Activated CD4-positive, alpha-beta T cell treated with anti-CD3 and anti-CD28 coated beads for 1 hour (primary cell): ENCODE results near the gene CNTNAP2.

Experiments
- DNase-seq: peaks from one replicate; pipeline ENCODE4 v3.0.0-alpha.2; 2020

Gene CNTNAP2

GRCh38 chr7:146922782-146923181 is 806.2 kb downstream of the CNTNAP2 start:
- DNase-seq, result no peak

- DNase-seq, result no peak
These were observed 810.2 kb downstream of the CNTNAP2 start for GRCh38 chr7:146926841-146927240.

- DNase-seq, result no peak
These were observed 821.2 kb downstream of the CNTNAP2 start for GRCh38 chr7:146937836-146938235.

GRCh38 chr7:146943483-146943882 is 826.9 kb downstream of the CNTNAP2 start:
- no peak for DNase-seq

- DNase-seq, result no peak
These were observed 832.1 kb downstream of the CNTNAP2 start for GRCh38 chr7:146948703-146949102.

- no peak for DNase-seq
These were observed 839.7 kb downstream of the CNTNAP2 start for GRCh38 chr7:146956321-146956720.

GRCh38 chr7:146956853-146957252 is 840.3 kb downstream of the CNTNAP2 start:
- DNase-seq, result no peak

- DNase-seq, result no peak
These were observed 844.3 kb downstream of the CNTNAP2 start for GRCh38 chr7:146960773-146961391.

- no peak for DNase-seq
These were observed 845.0 kb downstream of the CNTNAP2 start for GRCh38 chr7:146961617-146962016.

- DNase-seq, result no peak
These were observed 849.7 kb downstream of the CNTNAP2 start for GRCh38 chr7:146966274-146966673.

- DNase-seq, result no peak
These were observed 865.9 kb downstream of the CNTNAP2 start for GRCh38 chr7:146982482-146982881.

- no peak for DNase-seq
These were observed 875.0 kb downstream of the CNTNAP2 start for GRCh38 chr7:146991596-146991995.

- no peak for DNase-seq
These were observed 877.2 kb downstream of the CNTNAP2 start for GRCh38 chr7:146993764-146994163.

GRCh38 chr7:147008530-147008929 is 891.9 kb downstream of the CNTNAP2 start:
- no peak for DNase-seq

- DNase-seq, result no peak
These were observed 896.1 kb downstream of the CNTNAP2 start for GRCh38 chr7:147012666-147013065.

GRCh38 chr7:147013825-147014224 is 897.2 kb downstream of the CNTNAP2 start:
- no peak for DNase-seq

- no peak for DNase-seq
These were observed 897.8 kb downstream of the CNTNAP2 start for GRCh38 chr7:147014286-147014955.

GRCh38 chr7:147015999-147016398 is 899.4 kb downstream of the CNTNAP2 start:
- no peak for DNase-seq

GRCh38 chr7:147022056-147022455 is 905.5 kb downstream of the CNTNAP2 start:
- DNase-seq, result no peak

GRCh38 chr7:147023440-147023839 is 906.8 kb downstream of the CNTNAP2 start:
- no peak for DNase-seq

GRCh38 chr7:147029953-147030352 is 913.4 kb downstream of the CNTNAP2 start:
- no peak for DNase-seq

GRCh38 chr7:147033641-147034040 is 917.0 kb downstream of the CNTNAP2 start:
- no peak for DNase-seq

- no peak for DNase-seq
These were observed 924.8 kb downstream of the CNTNAP2 start for GRCh38 chr7:147041438-147041837.

- no peak for DNase-seq
These were observed 928.3 kb downstream of the CNTNAP2 start for GRCh38 chr7:147044941-147045340.

- DNase-seq, result no peak
These were observed 931.1 kb downstream of the CNTNAP2 start for GRCh38 chr7:147047696-147048095.
